Lower lobe of right lung (tissue), 2 donors: Measurements from ENCODE around the gene LRP2. TPM values are rescaled to one million over a fixed set of nuclear protein-coding genes. Genes with fewer than 3 reads are reported as not detected.
"Not testable (repeated sequence)": the region's sequence is repeated elsewhere in the genome, so short reads cannot be mapped to it uniquely, and the experiment has no call there.

Experiments
- ATAC-seq, 2 donors: fragments of 200-7000 bp; cut with Tn5 transposase; one replicate each; pipeline ENCODE4 v1.9.1; 2020 to 2022; ENCODE audit warnings: mild to moderate bottlenecking in 2 of 2, moderate library complexity in 2 of 2
- DNase-seq: peaks from one replicate; pipeline ENCODE4 v3.0.0-alpha.2; 2020
- H3K27ac ChIP-seq: fragments of 200-600 bp; one replicate; pipeline ENCODE4 v1.8.0; 2022
- H3K27me3 ChIP-seq: fragments of 200-600 bp; one replicate; pipeline ENCODE4 v1.8.0; 2022; ENCODE audit warnings: low read depth
- H3K36me3 ChIP-seq: fragments of 200-600 bp; one replicate; pipeline ENCODE4 v1.8.0; 2022; ENCODE audit warnings: mild to moderate bottlenecking
- H3K4me1 ChIP-seq: fragments of 200-600 bp; one replicate; pipeline ENCODE4 v1.8.0; 2022
- H3K4me3 ChIP-seq: fragments of 200-600 bp; one replicate; pipeline ENCODE4 v1.8.0; 2022; ENCODE audit warnings: mild to moderate bottlenecking
- H3K9me3 ChIP-seq: fragments of 200-600 bp; one replicate; pipeline ENCODE4 v1.8.0; 2022
- CTCF ChIP-seq: fragments of 200-600 bp; IDR thresholded peaks from one replicate; pipeline ENCODE4 v1.8.0; 2022; ENCODE audit warnings: antibody characterized with exemption, mild to moderate bottlenecking
- intact Hi-C: fragments of 100-400 bp; cut with DNase I; formaldehyde crosslinking; loops from one replicate; pipeline ENCODE4 v1.11.0; 2022
- total RNA-seq: library from RNA; stranded (reverse); fragmentation: NEBNext Ultra II Directional; extraction: Animal tissue kit (Norgen Biotek cat#: 25700); gene quantifications from one replicate; pipeline ENCODE4 v1.2.1, GENCODE V29; 2021
- donor health status: DM: no; HTN: yes; CAD: no; lungs with severe emphysema.

The LRP2 gene
- total RNA-seq, 1 donor from 2014 or later = 47.8 TPM

GRCh38 chr2:169323841-169324240 lies 38.5 kb downstream of the LRP2 start:
- no peak overlapping the region for H3K27ac ChIP-seq

GRCh38 chr2:169320561-169320960 lies 41.8 kb downstream of the LRP2 start:
- Histone ChIP-seq H3K9me3 (no peaks in the 10 kb centered on the region), H3K27me3 (no peaks in the 10 kb centered on the region), H3K27ac (no peak overlapping the region), H3K4me1 (no peaks in the 10 kb centered on the region), H3K4me3 (no peak overlapping the region), H3K36me3 (no peaks in the 10 kb centered on the region)
- intact Hi-C loops = no loop called here
- TF ChIP-seq CTCF = no peak
- ATAC-seq (no peak), DNase-seq (no peak)

More at GRCh38 chr2:169323841-169324240, 38.5 kb downstream of the LRP2 start:
- no peaks in the 10 kb centered on the region for H3K4me1 ChIP-seq
- DNase-seq (no peak), ATAC-seq (no peak)
- no peaks in the 10 kb centered on the region for H3K9me3 ChIP-seq
- TF ChIP-seq CTCF = no peak
- no peaks in the 10 kb centered on the region for H3K27me3 ChIP-seq
- no peak overlapping the region for H3K4me3 ChIP-seq
- intact Hi-C loops = no loop called here
- no peaks in the 10 kb centered on the region for H3K36me3 ChIP-seq

GRCh38 chr2:169315357-169315756 lies 47.0 kb downstream of the LRP2 start:
- intact Hi-C loops = no loop called here
- Histone ChIP-seq H3K27ac (no peak overlapping the region), H3K4me1 (no peaks in the 10 kb centered on the region), H3K9me3 (no peaks in the 10 kb centered on the region), H3K4me3 (no peak overlapping the region), H3K27me3 (no peaks in the 10 kb centered on the region), H3K36me3 (no peaks in the 10 kb centered on the region)
- DNase-seq (no peak), ATAC-seq (no peak)
- no peak for TF ChIP-seq CTCF

- H3K36me3 ChIP-seq, DNase-seq, ATAC-seq, H3K4me1 ChIP-seq, H3K9me3 ChIP-seq, H3K27ac ChIP-seq, H3K27me3 ChIP-seq, H3K4me3 ChIP-seq, intact Hi-C loops: not testable (repeated sequence)
Measured at GRCh38 chr2:169308349-169308748, 54.0 kb downstream of the LRP2 start.

GRCh38 chr2:169304689-169305088 lies 57.6 kb downstream of the LRP2 start:
- H3K4me3 ChIP-seq, intact Hi-C loops, H3K27me3 ChIP-seq, ATAC-seq, H3K9me3 ChIP-seq, H3K4me1 ChIP-seq, H3K36me3 ChIP-seq, DNase-seq, H3K27ac ChIP-seq: not testable (repeated sequence)

- Histone ChIP-seq H3K36me3 (no peaks in the 10 kb centered on the region), H3K4me3 (no peak overlapping the region), H3K27ac (no peak overlapping the region), H3K4me1 (no peaks in the 10 kb centered on the region), H3K27me3 (no peaks in the 10 kb centered on the region), H3K9me3 (no peaks in the 10 kb centered on the region)
- DNase-seq = no peak
- TF ChIP-seq CTCF = no peak
- intact Hi-C loops = no loop called here
- ATAC-seq = no peak
Measured at GRCh38 chr2:169303579-169304305, 58.6 kb downstream of the LRP2 start.
